ENCODE data around the gene MRRF.

MRRF gene

GRCh38 chr9:122332644-122333043, 68.0 kb downstream of the MRRF start:
- DNase-seq (ENCODE audit: low read depth in 2 of 2): no peak

- DNase-seq (ENCODE audit: low read depth in 2 of 2): no peak
Measured at GRCh38 chr9:122333169-122333808, 68.6 kb downstream of the MRRF start.

GRCh38 chr9:122334916-122335315, 70.2 kb downstream of the MRRF start:
- DNase-seq (ENCODE audit: low read depth in 2 of 2): no peak

- DNase-seq (ENCODE audit: low read depth in 2 of 2): no peak
Measured at GRCh38 chr9:122336189-122336588, 71.5 kb downstream of the MRRF start.

GRCh38 chr9:122336866-122337555, 72.3 kb downstream of the MRRF start:
- no peak for DNase-seq (ENCODE audit: low read depth in 2 of 2)

- DNase-seq (ENCODE audit: low read depth in 2 of 2): no peak
Measured at GRCh38 chr9:122337556-122337929, 72.9 kb downstream of the MRRF start.

GRCh38 chr9:122338536-122338935, 73.9 kb downstream of the MRRF start:
- DNase-seq (ENCODE audit: low read depth in 2 of 2): no peak

- DNase-seq (ENCODE audit: low read depth in 2 of 2): no peak
Measured at GRCh38 chr9:122338994-122339393, 74.3 kb downstream of the MRRF start.

GRCh38 chr9:122339579-122339978, 74.9 kb downstream of the MRRF start:
- DNase-seq (ENCODE audit: low read depth in 2 of 2): no peak

GRCh38 chr9:122340161-122340560, 75.5 kb downstream of the MRRF start:
- DNase-seq (ENCODE audit: low read depth in 2 of 2): no peak

GRCh38 chr9:122342323-122343050, 77.8 kb downstream of the MRRF start:
- DNase-seq (ENCODE audit: low read depth in 2 of 2): no peak

- DNase-seq (ENCODE audit: low read depth in 2 of 2): no peak
Measured at GRCh38 chr9:122346478-122347347, 82.0 kb downstream of the MRRF start.

GRCh38 chr9:122347348-122348287, 82.9 kb downstream of the MRRF start:
- DNase-seq (ENCODE audit: low read depth in 2 of 2): no peak

GRCh38 chr9:122348288-122348777, 83.7 kb downstream of the MRRF start:
- no peak for DNase-seq (ENCODE audit: low read depth in 2 of 2)

GRCh38 chr9:122348791-122349190, 84.1 kb downstream of the MRRF start:
- DNase-seq (ENCODE audit: low read depth in 2 of 2): no peak

- DNase-seq (ENCODE audit: low read depth in 2 of 2): no peak
Measured at GRCh38 chr9:122349201-122349600, 84.5 kb downstream of the MRRF start.

GRCh38 chr9:122350577-122351355, 86.1 kb downstream of the MRRF start:
- DNase-seq (ENCODE audit: low read depth in 2 of 2): peak; percentile 61 to 67

- DNase-seq (ENCODE audit: low read depth in 2 of 2): no peak
Measured at GRCh38 chr9:122354536-122355199, 90.0 kb downstream of the MRRF start.

GRCh38 chr9:122355336-122355875, 90.7 kb downstream of the MRRF start:
- DNase-seq (ENCODE audit: low read depth in 2 of 2): no peak
